Body of pancreas (tissue), 4 donors: ENCODE results near the gene CNTNAP2. TPM values are rescaled to one million over a fixed set of nuclear protein-coding genes. Genes with fewer than 3 reads are reported as not detected.

ENCODE experiments used
- ATAC-seq: fragments of 150-250 bp; one replicate; pipeline ENCODE4 v1.9.1; 2016
- DNase-seq, 4 donors: peaks; one replicate each; pipeline ENCODE4 v3.0.0-alpha.2; 2019
- H3K27ac ChIP-seq, 4 donors: fragments of 200-600 bp; sonication (generic); 1 replicate in 3 of 4; 2 replicates in 1 of 4; pipeline versions ENCODE4 v1.5.1 to v1.6.1; 2016 to 2019; ENCODE audit warnings: mild to moderate bottlenecking in 1 of 4, mixed read lengths in 1 of 4, moderate library complexity in 1 of 4
- H3K27me3 ChIP-seq, 2 donors: fragments of 200-600 bp; sonication (generic); one replicate each; pipeline ENCODE4 v1.6.0; 2016; ENCODE audit warnings: mild to moderate bottlenecking in 1 of 2
- H3K36me3 ChIP-seq, 2 donors: fragments of 200-600 bp; sonication (generic); replicated peaks in 1 of 2; 2 replicates each; pipeline ENCODE4 v1.5.1; 2016; ENCODE audit warnings: low read depth in 2 of 2; ENCODE audit not compliant: insufficient read depth in 1 of 2
- H3K4me1 ChIP-seq: fragments of 200-600 bp; sonication (generic); one replicate; pipeline ENCODE4 v1.6.0; 2016
- H3K4me3 ChIP-seq, 2 donors: fragments of 200-600 bp; sonication (generic); 1 replicate in 1 of 2; 2 replicates in 1 of 2; pipeline ENCODE4 v1.5.1; 2016 to 2019
- H3K9me3 ChIP-seq, 3 donors: fragments of 200-600 bp; sonication (generic); 1 replicate in 2 of 3; 2 replicates in 1 of 3; pipeline ENCODE4 v1.5.1; 2016
- POLR2A ChIP-seq, 3 donors: fragments of 450-650 bp; IDR thresholded peaks; one replicate each; pipeline ENCODE4 v1.6.1; 2016; ENCODE audit warnings: antibody characterized with exemption in 3 of 3, mild to moderate bottlenecking in 2 of 3
- WGBS, 2 donors: methylation state at CpG; one replicate each; pipeline ENCODE4 v1.1.5; 2017; 5-methylcytosine and 5-hydroxymethylcytosine counted together
- intact Hi-C: fragments of 100-400 bp; cut with DNase I; formaldehyde crosslinking; loops from one replicate; pipeline ENCODE4 v1.15.1; 2023
- total RNA-seq, 2 donors: library from RNA; depleted of rRNA; stranded (reverse); fragments of >200 nt; gene quantifications; one replicate each; pipeline ENCODE4 v1.1.0, GENCODE V29; 2016
- TF ChIP-seq, protein P1 (sequence below), 7 experiments: fragments of 450-650 bp in 4 of 7; fragments of 200-600 bp in 3 of 7; sonication (generic) in 3 of 7; IDR thresholded peaks; one replicate each; pipeline ENCODE4 v1.5.1; 2016 to 2019; ENCODE audit warnings: antibody characterized with exemption in 7 of 7

Gene CNTNAP2
- total RNA-seq, 2 donors from 2014 or later, result 1.0 TPM; not detected in 1

DNA sequence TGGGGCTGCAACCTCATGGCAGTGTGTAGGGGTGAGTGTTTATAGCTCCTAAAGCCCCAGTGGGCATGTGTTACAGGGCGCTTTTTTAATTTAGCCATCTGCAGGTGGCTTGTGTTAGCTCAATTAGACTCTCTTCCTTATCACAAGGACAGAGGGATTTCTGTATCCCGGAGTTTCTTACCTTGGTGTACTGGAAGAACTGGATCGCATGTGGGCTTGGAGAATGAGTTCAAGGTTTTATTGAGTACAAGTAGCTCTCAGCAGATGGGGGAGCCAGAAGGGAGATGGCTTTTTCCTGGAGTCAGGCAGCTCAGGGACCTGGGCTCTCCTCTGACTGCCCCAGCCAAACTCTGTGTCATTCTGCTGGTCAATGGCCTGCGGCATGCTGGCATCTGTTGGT, 2320.4 kb downstream of the CNTNAP2 start:
- no peak for ATAC-seq
- intact Hi-C loops, result no loop called here

DNA sequence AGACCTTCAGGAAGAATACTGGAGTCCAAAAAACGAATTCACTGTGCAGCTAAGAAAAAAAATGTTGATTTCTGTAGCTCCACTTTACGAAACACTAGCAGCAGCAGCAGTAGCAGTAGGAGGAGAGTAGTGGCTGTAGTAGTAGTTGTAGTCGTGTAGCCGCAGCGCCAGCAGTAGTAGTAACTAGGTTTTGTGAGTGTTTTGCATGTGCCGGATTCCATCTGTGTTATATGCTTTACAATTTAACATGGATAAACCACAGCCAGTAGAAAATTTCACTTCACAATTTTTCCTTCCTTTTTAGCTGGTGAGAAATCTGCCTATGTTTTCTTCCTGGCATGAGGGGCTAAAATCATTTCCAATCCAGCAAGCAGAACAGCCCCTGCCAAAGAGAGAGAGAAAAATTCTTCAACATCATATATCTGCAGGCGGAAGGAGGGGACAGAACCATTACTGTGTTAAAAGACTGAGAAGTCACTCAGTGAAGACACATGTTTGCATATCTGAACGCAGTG, 2325.6 kb downstream of the CNTNAP2 start:
- Histone ChIP-seq H3K4me3 (no peak overlapping the region), H3K4me1 (no peaks in the 10 kb centered on the region), H3K36me3 (no peaks in the 10 kb centered on the region), H3K27me3 (no peaks in the 10 kb centered on the region), H3K27ac (no peak overlapping the region), H3K9me3 (peaks cover 0 to 5% (median 0%) of the 10 kb centered on the region in 3 donors)
- intact Hi-C loops, result no loop called here
- no peak for ATAC-seq
- no peak for DNase-seq
- TF ChIP-seq, protein P1, sequence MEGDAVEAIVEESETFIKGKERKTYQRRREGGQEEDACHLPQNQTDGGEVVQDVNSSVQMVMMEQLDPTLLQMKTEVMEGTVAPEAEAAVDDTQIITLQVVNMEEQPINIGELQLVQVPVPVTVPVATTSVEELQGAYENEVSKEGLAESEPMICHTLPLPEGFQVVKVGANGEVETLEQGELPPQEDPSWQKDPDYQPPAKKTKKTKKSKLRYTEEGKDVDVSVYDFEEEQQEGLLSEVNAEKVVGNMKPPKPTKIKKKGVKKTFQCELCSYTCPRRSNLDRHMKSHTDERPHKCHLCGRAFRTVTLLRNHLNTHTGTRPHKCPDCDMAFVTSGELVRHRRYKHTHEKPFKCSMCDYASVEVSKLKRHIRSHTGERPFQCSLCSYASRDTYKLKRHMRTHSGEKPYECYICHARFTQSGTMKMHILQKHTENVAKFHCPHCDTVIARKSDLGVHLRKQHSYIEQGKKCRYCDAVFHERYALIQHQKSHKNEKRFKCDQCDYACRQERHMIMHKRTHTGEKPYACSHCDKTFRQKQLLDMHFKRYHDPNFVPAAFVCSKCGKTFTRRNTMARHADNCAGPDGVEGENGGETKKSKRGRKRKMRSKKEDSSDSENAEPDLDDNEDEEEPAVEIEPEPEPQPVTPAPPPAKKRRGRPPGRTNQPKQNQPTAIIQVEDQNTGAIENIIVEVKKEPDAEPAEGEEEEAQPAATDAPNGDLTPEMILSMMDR (IDR thresholded peaks at IDR 0.05), result no peak
- TF ChIP-seq POLR2A (IDR thresholded peaks at IDR 0.05), result no peak
- 83% methylated on average over 8 of the region's 8 CpGs for WGBS, 2 donors

More for the DNA sequence above, 2320.4 kb downstream of the CNTNAP2 start:
- 68 to 72% methylated on average over 4 of the region's 4 CpGs for WGBS, 2 donors
- no peak for TF ChIP-seq POLR2A (IDR thresholded peaks at IDR 0.05)
- TF ChIP-seq, protein P1 (IDR thresholded peaks at IDR 0.05), result no peak
- Histone ChIP-seq H3K9me3 (peaks cover 0 to 5% (median 0%) of the 10 kb centered on the region in 3 donors), H3K4me1 (no peaks in the 10 kb centered on the region), H3K36me3 (no peaks in the 10 kb centered on the region), H3K4me3 (no peak overlapping the region), H3K27ac (no peak overlapping the region), H3K27me3 (no peaks in the 10 kb centered on the region)
- no peak for DNase-seq

DNA sequence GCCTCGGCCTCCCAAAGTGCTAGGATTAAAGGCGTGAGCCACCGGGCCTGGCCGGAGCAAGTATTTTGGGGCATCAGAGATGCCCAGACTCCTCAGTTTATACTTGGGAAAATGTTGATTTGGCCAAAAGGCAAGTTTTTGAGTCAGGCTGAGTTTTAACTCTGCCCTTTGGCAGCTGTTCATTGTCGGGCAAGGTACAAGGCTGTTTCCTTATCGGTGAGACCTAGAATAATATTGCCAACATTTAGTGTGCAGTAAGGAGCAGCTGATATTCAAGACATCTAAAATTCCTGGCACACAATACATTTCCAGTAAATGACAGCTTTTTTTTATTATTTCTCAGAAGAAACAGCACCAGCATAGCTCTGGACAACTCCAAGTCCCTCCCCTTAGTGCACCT, 2326.3 kb downstream of the CNTNAP2 start:
- H3K4me1 ChIP-seq, result no peaks in the 10 kb centered on the region
- TF ChIP-seq, protein P1 (IDR thresholded peaks at IDR 0.05), result no peak
- TF ChIP-seq POLR2A (IDR thresholded peaks at IDR 0.05), result no peak
- no peak overlapping the region for H3K27ac ChIP-seq
- intact Hi-C loops, result no loop called here
- H3K27me3 ChIP-seq, result no peaks in the 10 kb centered on the region
- 50 to 73% methylated on average over 6 of the region's 6 CpGs for WGBS, 2 donors
- DNase-seq (peak; percentile 29 to 69 (median 48)), ATAC-seq (peak; percentile 89)
- H3K36me3 ChIP-seq, result no peaks in the 10 kb centered on the region
- H3K9me3 ChIP-seq, result peaks cover 0 to 4% (median 0%) of the 10 kb centered on the region in 3 donors
- H3K4me3 ChIP-seq, result no peak overlapping the region

DNA sequence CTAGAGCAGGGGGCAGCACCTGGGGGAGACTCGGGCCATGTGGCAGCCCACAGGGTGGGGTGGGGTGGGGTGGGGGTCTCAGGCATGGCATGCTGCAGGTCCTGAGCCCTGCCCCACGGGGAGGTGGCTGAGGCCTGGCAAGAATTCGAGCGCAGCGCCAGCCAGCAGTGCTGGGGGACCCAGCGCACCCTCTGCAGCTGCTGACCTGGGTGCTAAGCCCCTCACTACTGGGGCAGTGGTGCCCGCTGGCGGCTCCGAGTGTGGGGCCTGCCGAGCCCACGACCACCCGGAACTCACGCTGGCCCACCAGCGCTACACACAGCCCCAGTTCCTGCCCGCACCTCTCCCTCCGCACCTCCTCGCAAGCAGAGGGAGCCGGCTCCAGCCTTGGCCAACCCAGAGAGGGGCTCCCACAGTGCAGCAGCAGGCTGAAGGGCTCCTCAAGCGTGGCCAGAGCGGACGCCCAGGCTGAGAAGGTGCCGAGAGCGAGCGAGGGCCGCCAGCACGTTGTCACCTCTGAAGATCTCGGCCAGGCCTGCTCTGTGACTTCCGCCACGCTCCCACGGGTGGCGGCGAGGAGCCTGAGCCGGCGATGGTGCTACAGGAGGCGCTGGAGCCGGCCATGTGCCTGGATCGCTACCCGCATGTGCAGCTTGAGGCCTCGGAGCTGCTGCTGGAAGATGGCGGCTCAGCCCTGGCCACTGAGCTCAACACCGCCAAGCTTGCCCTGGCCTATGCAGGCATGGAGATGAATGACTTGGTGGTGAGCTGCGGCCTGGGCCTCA, 2328.9 kb downstream of the CNTNAP2 start:
- Histone ChIP-seq H3K36me3 (no peaks in the 10 kb centered on the region), H3K4me1 (no peaks in the 10 kb centered on the region), H3K27ac (no peak overlapping the region), H3K27me3 (no peaks in the 10 kb centered on the region), H3K4me3 (no peak overlapping the region), H3K9me3 (no peaks in the 10 kb centered on the region)
- intact Hi-C loops, result no loop called here
- 96 to 100% methylated on average over 15 to 34 of the region's 42 CpGs for WGBS, 2 donors
- no peak for ATAC-seq
- TF ChIP-seq, protein P1 (IDR thresholded peaks at IDR 0.05), result no peak
- no peak for TF ChIP-seq POLR2A (IDR thresholded peaks at IDR 0.05)
- no peak for DNase-seq
